ENCODE measurements around the gene SP100.
A peak's percentile ranks its signal among the peaks of the same experiment; 100 is the strongest.

Gene SP100

DNA sequence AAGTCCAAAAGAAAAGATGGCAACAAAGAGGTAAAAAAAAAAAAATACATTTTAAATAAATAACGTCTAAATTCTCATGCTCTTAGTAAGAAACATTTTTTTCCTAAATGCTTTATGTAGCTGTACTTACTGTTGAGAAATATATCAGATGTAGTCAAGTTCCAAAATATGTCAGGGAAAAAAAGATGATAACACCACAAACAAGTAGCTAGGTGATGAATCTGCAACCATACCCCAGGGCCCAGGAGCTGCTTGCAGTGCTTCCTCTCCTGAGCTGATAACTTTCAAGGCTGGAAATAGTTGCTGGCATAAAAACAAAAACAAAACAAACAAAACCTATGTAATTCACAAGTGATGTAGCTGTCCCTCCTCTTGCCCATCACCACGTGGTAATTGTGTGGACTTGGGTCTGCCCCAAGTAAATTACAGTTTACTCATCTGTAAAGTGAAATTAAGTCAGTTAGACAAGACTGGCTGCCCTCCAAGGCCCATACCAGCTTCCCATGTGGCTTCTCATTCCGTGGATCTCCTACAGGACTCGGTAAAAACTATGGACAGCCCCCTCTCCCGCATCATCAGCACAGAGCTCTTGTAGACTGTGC lies 82.6 kb downstream of the SP100 start:
- Histone ChIP-seq H3K36me3 (ENCODE audit: control insufficient read depth, insufficient read depth, low read length) (peaks cover 16% of the 10 kb centered on the region), H3K27me3 (replicated peaks; ENCODE audit: control insufficient read depth, insufficient read depth, low read length) (no peaks in the 10 kb centered on the region), H3K4me3 (replicated peaks; ENCODE audit: low read depth, low read length) (no peak overlapping the region)
- TF ChIP-seq CTCF (IDR thresholded peaks at IDR 0.05; ENCODE audit: insufficient read depth, low read length, poor library complexity, severe bottlenecking) = no peak
- no peak for DNase-seq (ENCODE audit: extremely low read depth, insufficient read length)

GRCh38 chr2:230502593-230502992 lies 86.6 kb downstream of the SP100 start:
- H3K27me3 ChIP-seq (replicated peaks; ENCODE audit: control insufficient read depth, insufficient read depth, low read length) = no peaks in the 10 kb centered on the region
- no peak for TF ChIP-seq CTCF (IDR thresholded peaks at IDR 0.05; ENCODE audit: insufficient read depth, low read length, poor library complexity, severe bottlenecking)
- no peak for DNase-seq (ENCODE audit: extremely low read depth, insufficient read length)
- peaks cover 15% of the 10 kb centered on the region for H3K36me3 ChIP-seq (ENCODE audit: control insufficient read depth, insufficient read depth, low read length)
- H3K4me3 ChIP-seq (replicated peaks; ENCODE audit: low read depth, low read length) = no peak overlapping the region

- no peak overlapping the region for H3K4me3 ChIP-seq (replicated peaks; ENCODE audit: low read depth, low read length)
- no peaks in the 10 kb centered on the region for H3K27me3 ChIP-seq (replicated peaks; ENCODE audit: control insufficient read depth, insufficient read depth, low read length)
- peaks cover 15% of the 10 kb centered on the region for H3K36me3 ChIP-seq (ENCODE audit: control insufficient read depth, insufficient read depth, low read length)
- no peak for DNase-seq (ENCODE audit: extremely low read depth, insufficient read length)
- no peak for TF ChIP-seq CTCF (IDR thresholded peaks at IDR 0.05; ENCODE audit: insufficient read depth, low read length, poor library complexity, severe bottlenecking)
These were observed 87.8 kb downstream of the SP100 start for GRCh38 chr2:230503798-230504197.

GRCh38 chr2:230505162-230505561 lies 89.2 kb downstream of the SP100 start:
- H3K36me3 ChIP-seq (ENCODE audit: control insufficient read depth, insufficient read depth, low read length) = peaks cover 12% of the 10 kb centered on the region
- H3K4me3 ChIP-seq (replicated peaks; ENCODE audit: low read depth, low read length) = no peak overlapping the region
- peak; percentile 41 for DNase-seq (ENCODE audit: extremely low read depth, insufficient read length)
- no peak for TF ChIP-seq CTCF (IDR thresholded peaks at IDR 0.05; ENCODE audit: insufficient read depth, low read length, poor library complexity, severe bottlenecking)
- no peaks in the 10 kb centered on the region for H3K27me3 ChIP-seq (replicated peaks; ENCODE audit: control insufficient read depth, insufficient read depth, low read length)

- no peak overlapping the region for H3K4me3 ChIP-seq (replicated peaks; ENCODE audit: low read depth, low read length)
- H3K27me3 ChIP-seq (replicated peaks; ENCODE audit: control insufficient read depth, insufficient read depth, low read length) = no peaks in the 10 kb centered on the region
- TF ChIP-seq CTCF (IDR thresholded peaks at IDR 0.05; ENCODE audit: insufficient read depth, low read length, poor library complexity, severe bottlenecking) = no peak
- H3K36me3 ChIP-seq (ENCODE audit: control insufficient read depth, insufficient read depth, low read length) = peaks cover 17% of the 10 kb centered on the region
- no peak for DNase-seq (ENCODE audit: extremely low read depth, insufficient read length)
These were observed 97.2 kb downstream of the SP100 start for GRCh38 chr2:230512955-230513748.

Measured in GM06990 (cell line).